Measurements from ENCODE around the gene TRAF2.

GRCh38 chr9:136939996-136940525, 53.7 kb downstream of the TRAF2 start:
- TF ChIP-seq CTCF (IDR thresholded peaks at IDR 0.05) (no peak), POLR2A (IDR thresholded peaks at IDR 0.05) (no peak), EP300 (IDR thresholded peaks at IDR 0.05) (no peak)

All from tibial nerve (tissue), 4 donors.